Natural killer cell (primary cell): Measurements from ENCODE around the gene ARHGAP33. TPM values are rescaled to one million over a fixed set of nuclear protein-coding genes. Genes with fewer than 3 reads are reported as not detected.

Source experiments
- ATAC-seq, 3 donors: fragments of 150-1000 bp in 2 of 3; fragments of 200-7000 bp in 1 of 3; cut with Tn5 transposase; 1 replicate in 1 of 3; 2 replicates in 2 of 3; pipeline ENCODE4 v1.10.0; 2021; ENCODE audit warnings: mild to moderate bottlenecking in 2 of 3, moderate library complexity in 2 of 3
- DNase-seq, 2 donors: peaks; one replicate each; pipeline versions ENCODE4 v3.0.0 to v3.0.0-alpha.2; 2013 to 2021; ENCODE audit warnings: mixed read lengths in 1 of 2
- H3K27ac ChIP-seq: one replicate; pipeline ENCODE4 v1.5.1; 2013; ENCODE audit warnings: mild to moderate bottlenecking, low read length
- H3K27me3 ChIP-seq: one replicate; pipeline ENCODE4 v1.6.1; 2013; ENCODE audit warnings: low read length; ENCODE audit not compliant: control insufficient read depth, insufficient read depth
- H3K36me3 ChIP-seq: one replicate; pipeline ENCODE4 v1.6.1; 2013; ENCODE audit warnings: low read length; ENCODE audit not compliant: control insufficient read depth, insufficient read depth
- H3K4me1 ChIP-seq: one replicate; pipeline ENCODE4 v1.6.1; 2013; ENCODE audit warnings: low read length; ENCODE audit not compliant: control insufficient read depth, insufficient read depth
- H3K4me3 ChIP-seq: one replicate; pipeline ENCODE4 v1.5.1; 2013; ENCODE audit warnings: low read length
- H3K9me3 ChIP-seq: one replicate; pipeline ENCODE4 v1.6.1; 2013; ENCODE audit warnings: low read length; ENCODE audit not compliant: control insufficient read depth, insufficient read depth
- H3K27ac Mint-ChIP-seq, 2 donors: one replicate each; pipeline ENCODE4 v1.8.0; 2022; ENCODE audit warnings: mild to moderate bottlenecking in 2 of 2, mixed read lengths in 2 of 2, moderate library complexity in 1 of 2
- H3K27me3 Mint-ChIP-seq, 2 donors: one replicate each; pipeline ENCODE4 v1.8.0; 2022; ENCODE audit warnings: low read depth in 2 of 2, mixed read lengths in 2 of 2
- H3K36me3 Mint-ChIP-seq: one replicate; pipeline ENCODE4 v1.8.0; 2022; ENCODE audit warnings: mixed read lengths
- H3K4me1 Mint-ChIP-seq, 2 donors: one replicate each; pipeline ENCODE4 v1.8.0; 2022; ENCODE audit warnings: mixed read lengths in 2 of 2
- H3K4me3 Mint-ChIP-seq: one replicate; pipeline ENCODE4 v1.8.0; 2022; ENCODE audit warnings: mild to moderate bottlenecking, moderate library complexity, mixed read lengths
- H3K9me3 Mint-ChIP-seq, 2 donors: one replicate each; pipeline ENCODE4 v1.8.0; 2022; ENCODE audit warnings: mixed read lengths in 2 of 2
- WGBS: methylation state at CpG from one replicate; pipeline ENCODE4 v1.1.7; 2013; ENCODE audit warnings: missing lambda C conversion rate; ENCODE audit not compliant: insufficient coverage; 5-methylcytosine and 5-hydroxymethylcytosine counted together
- intact Hi-C: fragments of 100-400 bp; cut with micrococcal nuclease; formaldehyde crosslinking; loops from one replicate; pipeline ENCODE4 v1.14.2; 2022
- total RNA-seq, 4 donors: library from RNA; stranded (reverse); fragments of 120-200 nt in 1 of 4; gene quantifications; one replicate each; pipeline versions ENCODE4 v1.2.3 to v1.2.4, GENCODE V29; 2013 to 2022
- TF ChIP-seq, protein P1 (sequence below): fragments of 200-600 bp; IDR thresholded peaks from one replicate; pipeline ENCODE4 v1.8.0; 2022; ENCODE audit warnings: antibody characterized with exemption

Gene ARHGAP33
- total RNA-seq, 3 donors from 2014 or later (not counting 1 experiment from before 2014, with no cell fraction given), result 34.4 to 39.3 (median 37.5) TPM

DNA sequence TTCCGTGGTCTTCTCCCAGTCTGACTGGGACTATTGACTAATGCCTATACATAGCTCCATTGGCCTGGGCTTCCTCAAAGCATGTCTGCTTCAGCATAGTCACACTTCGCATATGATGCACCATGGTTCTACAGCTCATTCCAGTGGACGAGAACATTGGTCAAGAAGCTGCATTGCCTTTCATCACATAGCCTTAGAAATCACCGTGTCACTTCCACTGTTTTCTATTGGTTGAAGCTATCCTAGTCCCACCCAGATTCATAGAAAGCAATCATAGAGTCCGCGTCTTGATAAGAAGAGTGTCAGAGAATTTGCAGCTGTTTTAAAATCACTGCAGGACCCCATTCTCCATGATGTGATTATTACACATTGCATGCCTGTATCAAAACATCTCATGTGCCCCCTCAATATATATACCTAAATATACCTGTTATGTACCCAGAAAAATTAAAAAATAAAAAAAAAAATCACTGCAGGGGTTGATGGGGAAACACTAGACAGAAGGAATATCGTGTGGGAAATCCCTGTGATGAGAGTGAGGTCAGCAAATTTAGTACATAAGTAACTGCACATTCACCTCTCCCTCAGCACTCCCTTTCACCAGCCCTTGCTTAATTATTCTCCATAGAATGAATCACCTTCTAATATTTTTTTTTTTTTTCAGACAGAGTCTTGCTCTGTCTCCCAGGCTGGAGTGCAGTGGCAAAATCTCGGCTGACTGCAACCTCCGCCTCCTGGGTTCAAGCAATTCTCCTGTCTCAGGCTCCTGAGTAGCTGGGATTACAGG is 2.2 kb upstream of the ARHGAP33 start:
- Mint-ChIP-seq H3K4me3 (no peak overlapping the region), H3K4me1 (peaks cover 18 to 27% of the 10 kb centered on the region in 2 donors), H3K9me3 (no peaks in the 10 kb centered on the region), H3K36me3 (no peaks in the 10 kb centered on the region), H3K27me3 (no peaks in the 10 kb centered on the region), H3K27ac (no peak overlapping the region)
- Histone ChIP-seq H3K9me3 (no peaks in the 10 kb centered on the region), H3K27ac (no peak overlapping the region), H3K36me3 (peaks cover 2% of the 10 kb centered on the region), H3K4me3 (no peak overlapping the region), H3K4me1 (peaks cover 16% of the 10 kb centered on the region), H3K27me3 (no peaks in the 10 kb centered on the region)
- DNase-seq (no peak), ATAC-seq (no peak)
- intact Hi-C loops, result no loop called here
- WGBS, result 89% methylated on average over 8 of the region's 9 CpGs
- TF ChIP-seq, protein P1, sequence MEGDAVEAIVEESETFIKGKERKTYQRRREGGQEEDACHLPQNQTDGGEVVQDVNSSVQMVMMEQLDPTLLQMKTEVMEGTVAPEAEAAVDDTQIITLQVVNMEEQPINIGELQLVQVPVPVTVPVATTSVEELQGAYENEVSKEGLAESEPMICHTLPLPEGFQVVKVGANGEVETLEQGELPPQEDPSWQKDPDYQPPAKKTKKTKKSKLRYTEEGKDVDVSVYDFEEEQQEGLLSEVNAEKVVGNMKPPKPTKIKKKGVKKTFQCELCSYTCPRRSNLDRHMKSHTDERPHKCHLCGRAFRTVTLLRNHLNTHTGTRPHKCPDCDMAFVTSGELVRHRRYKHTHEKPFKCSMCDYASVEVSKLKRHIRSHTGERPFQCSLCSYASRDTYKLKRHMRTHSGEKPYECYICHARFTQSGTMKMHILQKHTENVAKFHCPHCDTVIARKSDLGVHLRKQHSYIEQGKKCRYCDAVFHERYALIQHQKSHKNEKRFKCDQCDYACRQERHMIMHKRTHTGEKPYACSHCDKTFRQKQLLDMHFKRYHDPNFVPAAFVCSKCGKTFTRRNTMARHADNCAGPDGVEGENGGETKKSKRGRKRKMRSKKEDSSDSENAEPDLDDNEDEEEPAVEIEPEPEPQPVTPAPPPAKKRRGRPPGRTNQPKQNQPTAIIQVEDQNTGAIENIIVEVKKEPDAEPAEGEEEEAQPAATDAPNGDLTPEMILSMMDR, result no peak

DNA sequence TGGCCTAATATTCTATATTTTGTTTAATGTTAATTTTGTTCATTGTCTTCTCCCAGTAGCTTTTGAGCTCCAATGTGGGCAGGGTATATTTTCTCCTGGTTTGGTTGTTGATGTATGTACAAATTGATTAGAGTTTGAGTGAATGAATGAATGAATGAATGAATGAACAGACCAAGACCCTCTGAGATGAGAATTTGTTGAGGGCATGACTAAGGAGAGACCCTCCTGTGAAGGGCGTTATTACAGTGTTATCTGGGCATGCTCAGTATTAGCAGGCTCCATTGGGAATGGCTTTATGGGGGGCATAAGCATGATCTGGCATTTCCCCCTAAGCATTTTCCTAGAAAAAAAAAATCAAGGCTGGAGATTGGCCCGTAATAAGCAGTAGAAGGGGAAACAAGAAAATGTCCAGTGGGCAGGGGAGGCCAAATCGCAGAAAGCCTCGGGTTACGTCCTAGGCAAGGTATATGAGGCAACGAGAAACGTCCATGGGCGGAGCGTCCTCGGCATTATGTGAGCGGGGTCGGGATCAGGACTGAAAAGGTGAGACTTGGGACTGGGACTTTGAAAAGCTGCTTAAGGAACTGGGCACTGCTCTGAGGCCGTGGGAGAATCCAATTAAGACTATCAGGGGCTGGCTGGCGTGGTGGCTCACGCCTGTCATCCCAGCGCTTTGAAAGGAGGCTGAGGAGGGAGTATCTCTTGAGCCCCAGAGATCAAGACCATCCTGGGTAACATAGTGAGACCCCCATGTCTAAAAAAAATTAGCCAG is 904 bp upstream of the ARHGAP33 start:
- 62% methylated on average over 16 of the region's 16 CpGs for WGBS
- peak overlapping the region; percentile 15 for H3K4me3 ChIP-seq

DNA sequence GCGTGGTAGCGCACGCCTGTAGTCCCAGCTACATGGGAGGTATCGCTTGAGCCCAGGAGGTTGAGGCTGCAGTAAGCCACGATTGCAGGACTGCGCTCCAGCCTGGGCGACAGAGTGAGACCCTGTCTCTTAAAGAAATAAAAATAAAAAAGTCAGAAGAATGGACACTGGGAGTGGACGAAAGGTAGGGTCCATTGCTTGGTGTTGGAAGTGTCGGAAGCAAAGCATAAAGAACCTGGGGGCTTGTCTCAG is 392 bp upstream of the ARHGAP33 start:
- no peaks in the 10 kb centered on the region for H3K36me3 Mint-ChIP-seq
- Histone ChIP-seq H3K9me3 (no peaks in the 10 kb centered on the region), H3K4me3 (peak overlapping the region; percentile 15), H3K27me3 (no peaks in the 10 kb centered on the region), H3K27ac (no peak overlapping the region), H3K4me1 (peaks cover 16% of the 10 kb centered on the region), H3K36me3 (no peaks in the 10 kb centered on the region)
- H3K4me3 Mint-ChIP-seq, result peak overlapping the region; percentile 90
- TF ChIP-seq, protein P1, result no peak
- H3K9me3 Mint-ChIP-seq, result no peaks in the 10 kb centered on the region
- H3K4me1 Mint-ChIP-seq, result peaks cover 18 to 27% of the 10 kb centered on the region in 2 donors
- DNase-seq (no peak), ATAC-seq (peak in 2 of 3 donors; percentile 1)
- 38% methylated on average over 9 of the region's 9 CpGs for WGBS
- no peaks in the 10 kb centered on the region for H3K27me3 Mint-ChIP-seq
- peak overlapping the region; percentile 43 to 72 for H3K27ac Mint-ChIP-seq
- intact Hi-C loops, result loop anchor here (1.0 kb wide), 3 partner anchors 17 to 35 kb away; partner anchors contain the start of genes PROSER3, PSENEN and U2AF1L4

More for the DNA sequence above, 904 bp upstream of the ARHGAP33 start:
- Mint-ChIP-seq H3K9me3 (no peaks in the 10 kb centered on the region), H3K27ac (peak overlapping the region; percentile 43 to 72), H3K4me3 (peak overlapping the region; percentile 90), H3K36me3 (no peaks in the 10 kb centered on the region), H3K4me1 (peaks cover 18 to 27% of the 10 kb centered on the region in 2 donors), H3K27me3 (no peaks in the 10 kb centered on the region)
- no peak for ATAC-seq
- DNase-seq, result no peak
- TF ChIP-seq, protein P1, result no peak
- no peaks in the 10 kb centered on the region for H3K27me3 ChIP-seq
- H3K9me3 ChIP-seq, result no peaks in the 10 kb centered on the region
- intact Hi-C loops, result loop anchor here (1.0 kb wide), 3 partner anchors 16 to 34 kb away; partner anchors contain the start of genes PROSER3, PSENEN and U2AF1L4
- peaks cover 16% of the 10 kb centered on the region for H3K4me1 ChIP-seq
- no peaks in the 10 kb centered on the region for H3K36me3 ChIP-seq
- no peak overlapping the region for H3K27ac ChIP-seq
